GM10248 (cell line): ENCODE measurements around the gene DBX1.

Experiments
- CTCF ChIA-PET: fragments of 300-600 bp; sonication (Branson Sonifier 250); formaldehyde crosslinking; extraction: SDS; loops from one replicate; lab custom pipeline; 2021; ENCODE audit warnings: antibody characterized with exemption; lab: Yijun Ruan, JAX
- POLR2A ChIA-PET: fragments of 350-650 bp; sonication (Branson Sonifier 250); formaldehyde crosslinking; extraction: SDS; loops from one replicate; lab custom pipeline; 2020; ENCODE audit warnings: antibody characterized with exemption; lab: Yijun Ruan, JAX
- DNase-seq: peaks from one replicate; pipeline ENCODE4 v3.0.0; 2012; ENCODE audit errors: extremely low spot score
- TF ChIP-seq, protein P1 (sequence below): IDR thresholded peaks from 2 replicates; pipeline ENCODE4 v1.5.1; 2012; ENCODE audit warnings: mild to moderate bottlenecking, low read depth; ENCODE audit errors: extremely low read depth, missing control alignments, control extremely low read depth

Gene DBX1

GRCh38 chr11:20116825-20117224 lies 43.5 kb downstream of the DBX1 start:
- TF ChIP-seq, protein P1, sequence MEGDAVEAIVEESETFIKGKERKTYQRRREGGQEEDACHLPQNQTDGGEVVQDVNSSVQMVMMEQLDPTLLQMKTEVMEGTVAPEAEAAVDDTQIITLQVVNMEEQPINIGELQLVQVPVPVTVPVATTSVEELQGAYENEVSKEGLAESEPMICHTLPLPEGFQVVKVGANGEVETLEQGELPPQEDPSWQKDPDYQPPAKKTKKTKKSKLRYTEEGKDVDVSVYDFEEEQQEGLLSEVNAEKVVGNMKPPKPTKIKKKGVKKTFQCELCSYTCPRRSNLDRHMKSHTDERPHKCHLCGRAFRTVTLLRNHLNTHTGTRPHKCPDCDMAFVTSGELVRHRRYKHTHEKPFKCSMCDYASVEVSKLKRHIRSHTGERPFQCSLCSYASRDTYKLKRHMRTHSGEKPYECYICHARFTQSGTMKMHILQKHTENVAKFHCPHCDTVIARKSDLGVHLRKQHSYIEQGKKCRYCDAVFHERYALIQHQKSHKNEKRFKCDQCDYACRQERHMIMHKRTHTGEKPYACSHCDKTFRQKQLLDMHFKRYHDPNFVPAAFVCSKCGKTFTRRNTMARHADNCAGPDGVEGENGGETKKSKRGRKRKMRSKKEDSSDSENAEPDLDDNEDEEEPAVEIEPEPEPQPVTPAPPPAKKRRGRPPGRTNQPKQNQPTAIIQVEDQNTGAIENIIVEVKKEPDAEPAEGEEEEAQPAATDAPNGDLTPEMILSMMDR, result no peak
- no peak for DNase-seq
- CTCF ChIA-PET, result interaction anchor here (1.2 to 11.2 kb wide), 4 partner anchors 9 to 238 kb away, joined by 4 to 91 read pairs (median 12); no protein-coding TSS in a partner anchor
- POLR2A ChIA-PET, result no interaction called here

DNA sequence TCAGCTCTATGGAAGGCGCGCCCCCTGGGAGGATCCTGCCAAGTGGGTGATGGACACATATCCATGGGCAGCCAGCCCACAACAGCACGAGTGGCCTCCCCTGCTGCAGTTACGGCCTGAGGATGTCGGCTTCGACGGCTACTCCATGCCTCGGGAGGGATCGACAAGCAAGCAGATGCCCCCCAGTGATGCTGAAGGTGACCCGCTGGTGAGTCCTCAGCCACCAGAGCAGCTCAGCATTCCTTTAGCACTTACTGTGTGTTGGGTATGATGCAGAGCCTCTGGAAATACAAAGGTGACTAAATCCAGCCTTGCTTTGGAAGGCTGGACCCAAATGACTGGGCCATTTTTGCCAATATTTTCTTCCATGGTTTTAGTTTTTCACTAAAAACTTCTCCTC lies 45.7 kb downstream of the DBX1 start:
- no peak for DNase-seq
- POLR2A ChIA-PET, result no interaction called here
- CTCF ChIA-PET, result interaction anchor here (6.2 to 11.2 kb wide), 2 partner anchors 12 to 163 kb away, joined by 45 to 91 read pairs; no protein-coding TSS in a partner anchor
- TF ChIP-seq, protein P1, result no peak

GRCh38 chr11:20113149-20113438 lies 47.2 kb downstream of the DBX1 start:
- POLR2A ChIA-PET, result no interaction called here
- TF ChIP-seq, protein P1, result no peak
- DNase-seq, result no peak
- CTCF ChIA-PET, result interaction anchor here (0.7 to 11.2 kb wide), 8 partner anchors 10 to 241 kb away, joined by 3 to 91 read pairs (median 6); no protein-coding TSS in a partner anchor

- POLR2A ChIA-PET, result no interaction called here
- CTCF ChIA-PET, result interaction anchor here (0.7 to 11.2 kb wide), 15 partner anchors 10 to 418 kb away, joined by 3 to 91 read pairs (median 4); no protein-coding TSS in a partner anchor
These were observed 47.8 kb downstream of the DBX1 start for GRCh38 chr11:20112291-20113148.

GRCh38 chr11:20111871-20112270 lies 48.4 kb downstream of the DBX1 start:
- DNase-seq, result no peak
- TF ChIP-seq, protein P1, result no peak
- POLR2A ChIA-PET, result no interaction called here
- CTCF ChIA-PET, result interaction anchor here (0.8 to 11.2 kb wide), 15 partner anchors 9 to 418 kb away, joined by 3 to 91 read pairs (median 4); no protein-coding TSS in a partner anchor

More at GRCh38 chr11:20112291-20113148, 47.8 kb downstream of the DBX1 start:
- no peak for DNase-seq
- TF ChIP-seq, protein P1, result no peak

- ChIA-PET POLR2A (no interaction called here), CTCF (interaction anchor here (0.9 to 11.2 kb wide), 13 partner anchors 8 to 417 kb away, joined by 3 to 91 read pairs (median 4); no protein-coding TSS in a partner anchor)
- TF ChIP-seq, protein P1, result peak; percentile 86
- DNase-seq, result peak; percentile 76
These were observed 49.2 kb downstream of the DBX1 start for GRCh38 chr11:20110908-20111669.
